HG02840 (cell line): ENCODE data around the gene SPARCL1.
"Not testable (repeated sequence)": the region's sequence is repeated elsewhere in the genome, so short reads cannot be mapped to it uniquely, and the experiment has no call there.

Experiments
- ATAC-seq: cut with Tn5 transposase; IDR thresholded peaks from one replicate; pipeline ENCODE4 v1.9.1; 2021; ENCODE audit warnings: mild to moderate bottlenecking, moderate library complexity, moderate number of reproducible peaks; ENCODE audit not compliant: unreplicated experiment, low FRiP score

Gene SPARCL1

DNA sequence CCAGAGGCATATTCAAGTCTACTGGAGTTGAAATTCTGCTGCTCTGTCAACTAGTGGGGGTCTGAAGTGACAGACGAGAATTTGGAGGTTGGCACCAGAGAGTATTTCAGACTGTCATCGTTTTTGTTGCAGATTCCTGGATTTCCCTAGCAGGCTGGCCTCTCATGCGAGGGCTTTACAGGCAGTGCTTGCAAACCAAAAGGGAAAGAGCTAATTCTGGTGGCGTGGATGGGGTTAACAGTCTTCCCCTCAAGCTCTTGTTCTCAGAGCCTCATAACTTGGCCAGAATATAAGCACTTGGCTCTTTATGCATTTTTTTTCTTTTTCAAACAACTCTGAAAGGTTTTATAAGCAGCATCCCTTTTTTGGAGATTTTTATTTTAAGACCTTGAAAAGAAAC is at the start of gene SPARCL1:
TSS of gene SPARCL1 (minus strand) at position 190 of the 400 bp plus-strand sequence. CDS start 29,802 bp downstream, outside the sequence.
- ATAC-seq: no peak

DNA sequence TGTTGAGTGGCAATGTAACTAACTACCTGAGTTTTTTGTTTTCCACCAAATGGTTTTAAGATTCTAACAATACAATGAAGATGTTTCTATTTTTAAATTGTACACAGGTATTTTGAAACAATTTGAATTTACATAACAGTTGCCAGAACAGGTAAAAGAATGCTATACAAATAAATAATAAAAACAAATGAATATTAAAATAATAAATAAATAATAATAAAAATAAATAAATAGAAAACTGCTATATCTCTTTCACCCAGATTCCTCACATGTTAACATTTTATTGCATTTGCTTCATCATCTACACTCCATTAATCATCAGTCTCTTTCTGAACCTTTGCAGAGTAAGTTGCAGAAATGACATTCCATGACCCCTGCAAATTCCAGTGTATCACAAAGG is 46.8 kb upstream of the SPARCL1 start:
- no peak for ATAC-seq

DNA sequence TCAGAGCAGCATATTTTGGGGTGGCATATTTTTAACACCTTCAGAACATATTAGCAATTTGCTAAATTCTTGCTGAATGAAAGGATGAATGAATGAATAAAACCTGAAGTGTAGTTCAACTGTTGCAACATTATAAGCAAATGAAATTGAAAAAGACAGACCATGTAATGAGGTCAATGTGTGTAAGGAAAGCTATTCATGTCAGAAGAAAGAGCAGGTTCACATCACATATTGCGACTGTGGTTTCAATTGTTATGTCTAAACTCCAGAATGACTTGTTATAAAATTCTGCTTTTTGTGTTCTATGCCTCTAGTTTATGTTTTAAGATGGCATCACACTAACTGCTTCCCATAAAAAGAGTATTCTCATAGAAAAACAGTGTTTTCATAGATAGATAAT is 46.2 kb upstream of the SPARCL1 start:
- ATAC-seq: no peak

DNA sequence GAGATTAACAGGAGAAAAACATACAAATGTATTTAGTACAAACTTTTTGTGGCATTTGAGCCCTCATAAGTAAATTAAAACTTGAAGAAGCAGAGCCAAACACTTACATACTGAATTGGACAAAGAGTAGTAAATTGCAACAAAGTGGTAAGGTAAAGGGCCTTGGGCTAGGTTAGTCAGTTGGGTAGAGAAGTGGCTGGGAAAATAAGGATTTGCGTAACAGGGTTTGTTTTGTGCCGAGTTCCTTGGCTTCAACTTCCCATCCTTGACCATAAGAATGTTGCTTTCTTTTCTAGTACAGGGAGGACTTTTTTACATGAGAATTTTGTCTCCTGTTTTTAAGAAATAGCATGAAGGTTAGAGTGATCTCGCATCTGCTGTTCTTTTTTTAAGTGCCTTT is 45.8 kb upstream of the SPARCL1 start:
- ATAC-seq: no peak

- not testable (repeated sequence) for ATAC-seq
Measured at GRCh38 chr4:87574376-87574775, 45.2 kb upstream of the SPARCL1 start.

DNA sequence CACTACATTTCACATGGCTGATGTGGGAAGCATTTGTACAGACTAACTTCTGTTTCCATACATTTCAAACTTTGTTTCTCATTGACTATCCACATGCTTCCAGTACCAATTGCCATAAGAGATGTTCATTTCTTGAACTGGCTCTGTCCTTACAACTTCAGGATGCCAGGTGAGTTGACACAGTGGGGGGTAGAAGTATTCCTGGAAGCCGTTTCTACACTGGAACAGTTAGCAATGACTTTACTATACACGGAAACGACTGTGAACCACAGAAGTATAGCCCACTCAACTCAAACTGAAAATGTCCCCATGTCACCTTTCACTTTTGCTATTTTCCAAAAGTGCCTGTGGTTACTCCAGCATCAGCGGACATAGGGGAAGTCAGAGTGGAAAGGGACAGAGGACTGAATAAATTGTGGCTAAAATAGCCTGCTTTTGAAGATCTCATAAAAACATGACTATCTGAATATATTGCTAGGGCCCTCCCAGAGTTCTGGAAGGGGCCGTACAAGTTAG is 41.2 kb upstream of the SPARCL1 start:
- ATAC-seq: no peak

DNA sequence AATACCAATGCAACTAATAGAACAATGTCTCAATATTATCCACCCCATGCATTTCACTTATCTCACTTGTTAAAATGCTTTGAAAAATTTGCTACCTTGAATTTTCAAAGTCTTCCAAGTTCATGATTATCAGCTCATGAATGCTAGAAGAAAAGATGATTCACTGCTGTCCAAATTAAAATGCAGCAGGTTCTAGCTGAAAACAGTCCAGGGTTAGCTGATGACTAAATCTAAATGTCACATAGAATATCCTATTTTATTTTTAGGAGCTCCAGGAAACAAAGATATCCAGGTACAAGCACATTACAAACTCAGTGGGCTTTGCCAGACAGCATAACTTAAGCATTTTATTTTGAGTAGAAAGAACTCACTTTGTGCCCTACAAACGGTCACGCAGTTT is 38.0 kb upstream of the SPARCL1 start:
- no peak for ATAC-seq

DNA sequence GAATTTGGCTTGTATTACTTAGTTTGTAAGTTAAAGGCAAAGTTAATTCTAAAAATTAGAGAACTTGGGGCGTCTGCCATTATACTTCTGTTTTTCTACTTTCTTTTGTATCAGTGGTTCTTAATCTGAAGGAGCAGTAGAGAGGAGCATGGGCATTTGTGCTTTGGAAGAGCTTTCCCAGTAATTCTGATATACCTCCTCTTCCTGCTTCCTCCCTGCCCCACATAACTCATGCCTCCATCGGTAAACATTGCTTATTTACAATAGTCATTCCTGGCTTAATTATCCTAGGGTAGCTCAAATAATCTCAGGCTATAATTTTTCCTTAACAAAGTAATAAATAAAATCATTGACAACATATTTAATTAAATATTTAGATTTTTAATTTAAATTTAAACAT is 37.1 kb upstream of the SPARCL1 start:
- ATAC-seq: no peak

DNA sequence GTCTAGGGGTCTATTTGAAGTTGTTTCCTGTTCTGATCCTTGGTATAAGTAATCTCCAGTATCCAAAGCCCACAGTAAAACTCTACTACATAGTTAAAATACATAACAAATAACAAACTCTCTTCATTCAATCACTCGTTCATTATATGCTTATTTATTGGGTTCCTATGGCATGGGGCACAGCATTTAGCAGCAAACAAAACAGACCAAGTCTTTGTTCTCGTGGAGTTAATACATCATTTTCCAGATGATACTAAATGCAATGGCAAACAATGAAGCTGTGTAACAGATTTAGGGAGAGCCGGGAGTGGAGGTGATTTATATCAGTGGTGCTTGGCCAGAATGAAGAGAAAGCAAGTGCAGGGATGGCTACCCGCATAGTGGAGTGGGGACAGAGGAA is 36.6 kb upstream of the SPARCL1 start:
- no peak for ATAC-seq

GRCh38 chr4:87560802-87561201 is 31.6 kb upstream of the SPARCL1 start:
- no peak for ATAC-seq

DNA sequence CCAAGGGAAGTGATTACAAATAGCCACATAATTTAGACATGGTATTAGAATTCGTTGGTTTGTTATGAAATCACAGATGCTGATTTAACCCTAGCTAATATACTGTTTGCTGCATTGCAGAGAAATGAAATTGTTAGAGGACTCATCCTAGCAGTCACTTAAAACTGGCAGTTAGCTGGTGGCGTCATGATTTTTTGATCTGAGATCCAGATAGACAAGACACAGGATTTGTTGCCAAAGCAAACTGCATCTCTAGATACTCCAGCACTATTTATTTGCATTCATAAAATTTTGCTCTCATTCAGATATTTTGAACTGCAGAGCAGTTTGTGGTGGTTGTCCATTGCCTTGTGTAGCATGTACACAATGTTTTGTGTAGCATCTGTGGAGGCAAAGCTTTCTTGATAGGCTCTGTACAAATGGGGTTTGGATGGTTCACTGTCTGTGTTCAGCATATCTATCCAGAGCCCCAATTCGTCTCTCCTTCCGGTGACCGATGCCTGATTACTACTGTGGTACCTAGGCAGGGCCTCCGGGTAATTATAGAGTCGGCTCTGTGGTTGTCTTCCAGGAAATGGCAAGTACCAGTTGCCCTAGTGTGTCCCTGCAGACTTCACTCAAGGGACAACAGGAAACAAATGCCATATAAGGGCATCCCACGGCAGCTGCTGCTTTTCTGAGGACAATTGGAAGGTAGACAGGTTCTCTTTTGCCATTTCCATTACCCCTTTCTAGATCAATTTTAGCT is 30.1 kb upstream of the SPARCL1 start:
- ATAC-seq: no peak

DNA sequence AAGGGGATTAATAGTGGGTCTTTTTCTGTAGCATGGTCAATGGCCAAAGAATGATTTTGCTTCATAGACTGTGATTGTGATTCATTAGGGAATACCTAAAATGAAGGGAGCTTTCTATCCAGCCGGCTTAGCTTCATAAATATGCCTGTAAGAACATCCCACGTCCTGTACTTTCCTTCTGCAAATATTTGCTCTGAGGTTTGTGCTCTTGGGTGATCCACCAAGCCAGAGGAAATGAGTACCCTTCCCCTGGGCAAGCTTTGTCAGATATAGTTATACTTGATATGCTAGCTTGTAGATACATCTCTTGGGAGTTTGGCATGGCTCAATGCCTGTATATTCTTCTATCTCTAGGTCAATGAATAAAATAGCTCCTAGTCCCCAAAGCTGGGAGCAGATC is 28.2 kb upstream of the SPARCL1 start:
- no peak for ATAC-seq

DNA sequence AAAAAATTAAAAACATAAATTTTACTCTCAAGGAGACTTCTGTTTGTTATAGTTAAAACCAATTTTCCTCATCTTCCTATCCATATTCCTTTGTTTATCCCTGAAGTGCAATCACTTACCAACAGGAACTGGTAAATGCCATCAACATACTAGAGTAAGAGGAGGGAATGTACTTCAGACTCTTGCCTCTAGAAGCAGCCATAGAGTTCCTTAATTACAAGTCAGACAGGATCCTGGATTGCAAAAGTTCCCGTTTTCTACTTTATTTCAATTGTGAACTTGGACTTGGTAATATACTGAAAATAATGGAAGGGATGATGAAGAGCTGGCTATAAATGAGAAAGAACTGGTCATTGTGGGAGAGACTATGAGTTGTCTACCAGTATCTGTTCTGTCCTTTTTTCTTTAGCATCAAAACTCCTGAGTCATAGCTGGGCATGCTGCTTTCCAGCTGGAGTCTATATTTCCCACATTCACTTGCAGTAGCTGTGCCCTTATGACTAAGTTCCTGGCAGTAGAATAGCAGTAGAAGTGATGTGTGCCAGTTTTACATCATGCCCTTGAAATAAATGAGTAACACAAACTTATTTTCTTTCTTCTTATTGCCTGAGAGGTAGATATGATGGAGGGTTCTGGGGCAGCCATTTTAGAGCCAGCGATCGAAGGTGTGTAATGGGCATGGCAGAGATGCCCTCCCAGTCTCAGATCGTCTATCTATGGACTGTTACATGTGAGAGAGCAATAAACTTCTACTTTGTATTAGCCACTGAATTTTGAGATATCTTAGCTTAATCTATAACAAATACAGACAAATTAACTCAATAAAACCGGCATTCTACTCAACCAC is 26.8 kb upstream of the SPARCL1 start:
- no peak for ATAC-seq

- no peak for ATAC-seq
Measured at GRCh38 chr4:87553182-87553581, 24.0 kb upstream of the SPARCL1 start.

GRCh38 chr4:87551361-87551760 is 22.2 kb upstream of the SPARCL1 start:
- ATAC-seq: no peak

DNA sequence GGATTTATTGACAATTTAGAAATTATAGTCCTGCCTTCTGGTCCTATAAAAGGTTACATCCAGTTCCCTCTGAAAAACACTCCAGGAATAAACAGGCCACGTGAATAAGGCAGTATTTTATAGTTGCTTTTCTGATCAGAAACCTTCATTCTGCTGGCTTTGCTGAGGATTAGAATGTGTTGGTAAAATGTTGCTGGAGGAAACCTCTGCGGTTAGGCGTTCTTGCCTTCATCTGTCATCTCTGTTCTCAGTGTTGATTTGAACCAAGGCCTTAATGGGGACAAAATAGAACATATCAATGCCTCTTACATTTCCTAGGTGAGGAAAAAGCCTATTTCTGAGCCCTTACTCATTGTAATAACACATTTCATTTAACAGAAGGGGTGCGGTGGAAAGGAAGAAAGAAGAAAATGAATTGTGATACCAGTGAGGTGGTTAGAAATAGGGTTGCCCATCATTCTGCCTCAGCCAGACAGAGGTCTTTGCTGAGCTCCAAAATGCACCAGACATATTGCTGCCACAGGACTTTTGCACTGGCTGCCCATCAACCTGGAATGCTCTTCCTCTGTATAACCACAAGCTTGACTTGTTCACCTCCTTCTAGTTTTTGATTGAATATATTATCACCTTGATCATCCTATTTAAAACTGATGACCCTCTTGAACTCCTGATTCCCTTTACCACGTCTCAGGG is 18.0 kb upstream of the SPARCL1 start:
- ATAC-seq: no peak

DNA sequence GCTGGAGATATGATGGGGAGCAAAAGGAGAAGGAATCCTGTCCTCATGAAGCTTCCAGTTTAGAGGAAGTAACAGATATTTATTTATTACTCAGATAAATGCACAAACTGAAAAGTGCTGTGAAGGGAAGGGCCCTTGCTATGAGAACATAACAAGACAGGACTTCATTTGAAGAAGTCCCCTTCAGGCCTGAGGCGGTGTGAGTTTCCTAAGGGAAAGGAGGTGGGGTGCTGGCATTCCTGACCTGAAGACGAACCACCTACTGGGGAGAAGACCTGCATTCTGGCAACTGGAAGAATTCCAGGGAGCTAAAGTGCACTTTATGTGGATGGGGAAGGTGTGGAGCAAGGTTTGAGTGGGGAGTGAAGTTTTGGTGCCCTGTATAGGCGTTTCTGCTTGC is 15.9 kb upstream of the SPARCL1 start:
- no peak for ATAC-seq

DNA sequence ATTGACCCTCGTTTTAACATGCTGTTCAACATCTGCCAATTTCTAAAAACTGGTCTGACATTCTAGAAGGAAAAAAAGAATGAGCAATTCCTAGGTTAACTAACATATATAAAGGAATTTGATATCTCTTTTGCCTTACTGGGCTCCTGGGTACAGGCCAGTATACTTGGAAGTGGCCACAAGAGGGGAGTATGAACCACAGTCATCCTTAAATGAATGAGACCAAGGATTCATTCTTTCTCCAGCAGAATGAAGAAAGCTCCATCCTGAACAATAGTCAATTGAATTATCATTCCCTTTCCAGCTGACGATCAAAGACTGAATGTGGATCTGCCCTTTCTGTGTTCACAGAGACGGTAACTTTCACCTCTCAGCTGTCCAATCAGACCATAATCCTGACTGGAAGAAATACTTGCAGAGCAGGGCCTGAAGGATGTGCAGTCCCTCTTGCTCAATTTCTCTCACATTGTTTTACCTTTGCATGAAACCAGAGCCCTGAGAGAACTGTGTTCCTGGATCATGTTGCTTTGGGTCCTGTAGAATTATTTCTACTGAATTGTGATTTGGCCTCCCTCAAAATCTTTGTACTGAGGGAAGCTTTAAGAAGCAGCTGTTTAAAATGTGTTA is 14.8 kb upstream of the SPARCL1 start:
- ATAC-seq: no peak

DNA sequence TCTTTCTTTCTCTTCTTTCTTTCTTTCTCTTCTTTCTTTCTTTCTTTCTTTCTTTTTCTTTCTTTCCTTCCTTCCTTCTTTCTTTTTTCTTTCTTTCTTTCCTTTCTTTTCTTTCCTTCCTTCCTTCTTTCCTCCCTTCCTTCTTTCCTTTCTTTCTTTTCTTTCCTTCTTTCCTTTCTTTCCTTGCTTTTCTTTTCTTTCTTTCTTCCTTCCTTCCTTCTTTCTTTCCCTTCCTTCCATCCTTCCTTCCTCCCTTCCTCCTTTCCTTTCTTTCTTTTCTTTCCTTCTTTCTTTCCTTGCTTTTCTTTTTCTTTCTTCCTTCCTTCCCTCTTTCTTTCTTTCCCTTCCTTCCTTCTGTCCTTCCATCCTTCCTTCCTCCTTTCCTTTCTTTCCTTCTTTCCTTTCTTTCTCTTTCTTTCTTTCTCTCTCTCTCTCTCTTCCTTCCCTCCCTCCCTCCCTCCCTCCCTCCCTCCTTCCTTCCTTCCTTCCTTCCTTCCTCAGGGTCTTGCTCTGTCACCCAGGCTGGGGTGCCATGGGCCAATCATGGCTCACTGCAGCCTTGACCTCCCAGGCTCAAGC is 13.6 kb upstream of the SPARCL1 start:
- ATAC-seq: no peak
